H1 (cell line): ENCODE data around the gene ARHGAP10. TPM values are rescaled to one million over a fixed set of nuclear protein-coding genes. Genes with fewer than 3 reads are reported as not detected.

Experiments
- CBX5 ChIP-seq: fragments of 300-800, 300-1000 bp; sonication (generic); IDR thresholded peaks from 2 replicates; pipeline ENCODE4 v1.7.1; 2016; ENCODE audit warnings: antibody characterized with exemption, low read length, low read depth
- NANOG ChIP-seq: IDR thresholded peaks from 2 replicates; pipeline ENCODE4 v1.6.1; 2011; ENCODE audit warnings: low read length, low read depth, mild to moderate bottlenecking, inconsistent platforms; ENCODE audit not compliant: insufficient read depth, poor library complexity, severe bottlenecking
- POLR2A ChIP-seq, 2 experiments: IDR thresholded peaks; 1 replicate in 1 of 2; 2 replicates in 1 of 2; pipeline ENCODE4 v1.6.1; 2011; ENCODE audit warnings: low read depth in 2 of 2, low read length in 2 of 2, mild to moderate bottlenecking in 2 of 2; ENCODE audit errors: control extremely low read depth in 1 of 2
- SIX5 ChIP-seq: IDR thresholded peaks from 2 replicates; pipeline ENCODE4 v1.6.1; 2011; ENCODE audit warnings: mild to moderate bottlenecking, low read depth, low read length
- polyA plus RNA-seq, 7 experiments: library from polyadenylated mRNA; depleted of rRNA in 3 of 7; stranded (reverse) in 5 of 7; unstranded in 2 of 7; fragments of >200 nt in 5 of 7; fragments of 200-250 nt in 2 of 7; gene quantifications; 1 replicate in 5 of 7; 2 replicates in 1 of 7; 4 replicates in 1 of 7; pipeline versions ENCODE4 v1.2.1 to v1.2.3, GENCODE V29; 2011 to 2013; ENCODE audit warnings: missing spikeins in 2 of 7, mixed read lengths in 2 of 7
- total RNA-seq: library from RNA; stranded (reverse); fragmentation: NEBNext Ultra II Directional; extraction: Animal tissue kit (Norgen Biotek cat#: 25700); gene quantifications from 2 replicates; pipeline ENCODE4 v1.2.1, GENCODE V29; 2021

Gene ARHGAP10
- total and polyA plus RNA-seq, 2 of the 8 experiments (the other 6 are each of a cell fraction or from before 2014, with no cell fraction given): 3.7 to 6.1 TPM

DNA sequence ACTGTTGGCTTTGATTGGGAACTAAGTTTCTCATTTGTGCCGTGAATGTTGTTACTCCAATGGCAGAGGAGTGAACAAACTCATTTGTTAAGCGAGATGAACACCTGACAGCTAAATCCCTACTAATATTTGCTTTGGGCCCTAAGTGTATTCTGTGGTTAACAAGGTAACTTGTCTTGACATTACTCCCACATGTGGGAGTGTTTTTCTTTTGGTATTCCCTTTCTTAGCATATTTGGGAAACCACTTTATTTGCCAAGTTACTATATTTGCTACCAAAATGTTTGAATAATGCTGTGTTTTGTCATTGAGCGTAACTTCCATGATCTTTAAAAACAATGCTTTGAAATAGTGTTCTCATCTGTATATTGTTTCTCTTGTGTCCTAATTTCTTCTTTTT is 82.5 kb downstream of the ARHGAP10 start (continued):
- TF ChIP-seq POLR2A (IDR thresholded peaks at IDR 0.05; ENCODE audit: control extremely low read depth in 1 of 2, low read depth in 2 of 2, low read length in 2 of 2) (no peak), SIX5 (no peak), NANOG (no peak), CBX5 (no peak)
